A549 (cell line): ENCODE data around the gene DET1. TPM values are rescaled to one million over a fixed set of nuclear protein-coding genes. Genes with fewer than 3 reads are reported as not detected.

ENCODE experiments used
- ATAC-seq, 2 experiments: fragments of 200-7000 bp in 1 of 2; fragments of >200 bp in 1 of 2; cut with Nextera tagmentation in 1 of 2; cut with Tn5 transposase in 1 of 2; 3 replicates each; pipeline versions ENCODE4 v1.8.0 to v1.9.1; 2018 to 2020; ENCODE audit warnings: mild to moderate bottlenecking in 1 of 2, moderate library complexity in 1 of 2
- CTCF ChIA-PET: fragments of 300-600 bp; sonication (Branson Sonifier 250); formaldehyde crosslinking; extraction: SDS; loops from one replicate; lab custom pipeline; 2021; ENCODE audit warnings: antibody characterized with exemption, inconsistent platforms; lab: Yijun Ruan, JAX
- POLR2A ChIA-PET: fragments of 350-600 bp; formaldehyde crosslinking; extraction: SDS; loops from one replicate; lab custom pipeline; 2021; ENCODE audit warnings: antibody characterized with exemption, inconsistent platforms; lab: Yijun Ruan, JAX
- DNase-seq, 2 experiments: peaks; one replicate each; pipeline versions ENCODE4 v3.0.0 to v3.0.0-alpha.2; 2011 to 2016; ENCODE audit warnings: low read depth in 1 of 2, low spot score in 1 of 2
- FAIRE-seq: peaks from 2 replicates; lab custom pipeline; 2011; peaks lifted over from hg19 to GRCh38; lab: Jason Lieb, UNC
- H3K27ac ChIP-seq, 2 experiments: fragments of >200 bp; sonication (Bioruptor Twin); formaldehyde crosslinking; 3 replicates each; pipeline ENCODE4 v1.5.1; 2016 to 2017
- H3K4me1 ChIP-seq: fragments of >200 bp; sonication (Bioruptor Twin); formaldehyde crosslinking; 3 replicates; pipeline ENCODE4 v1.6.1; 2016
- H3K4me2 ChIP-seq: fragments of >200 bp; sonication (Bioruptor Twin); formaldehyde crosslinking; 3 replicates; pipeline ENCODE4 v1.6.1; 2016
- H3K4me3 ChIP-seq: fragments of >200 bp; sonication (Bioruptor Twin); formaldehyde crosslinking; 3 replicates; pipeline ENCODE4 v1.5.1; 2016
- H3K9me3 ChIP-seq: fragments of >200 bp; sonication (Bioruptor Twin); formaldehyde crosslinking; 3 replicates; pipeline ENCODE4 v1.6.1; 2016
- BCL3 ChIP-seq: fragments of >200 bp; sonication (Bioruptor Twin); formaldehyde crosslinking; IDR thresholded peaks from 3 replicates; pipeline ENCODE4 v1.6.1; 2016
- CHD4 ChIP-seq: fragments of 200-600 bp; sonication (generic); IDR thresholded peaks from 2 replicates; pipeline ENCODE4 v1.6.1; 2016; ENCODE audit warnings: antibody characterized with exemption, mild to moderate bottlenecking, borderline replicate concordance
- EHMT2 ChIP-seq: fragments of 200-600 bp; sonication (generic); IDR thresholded peaks from 2 replicates; pipeline ENCODE4 v1.6.1; 2016; ENCODE audit warnings: antibody characterized with exemption, low read depth, mild to moderate bottlenecking, moderate library complexity
- HDAC2 ChIP-seq: fragments of 200-600 bp; sonication (generic); IDR thresholded peaks from 2 replicates; pipeline ENCODE4 v1.6.1; 2016
- HES2 ChIP-seq: fragments of >200 bp; sonication (Bioruptor Twin); formaldehyde crosslinking; IDR thresholded peaks from 2 replicates; pipeline ENCODE4 v1.6.1; 2016
- HOXB13 ChIP-seq: fragments of 250-450 bp; sonication (Bioruptor Pico); IDR thresholded peaks from 2 replicates; pipeline ENCODE4 v1.5.0; 2020; ENCODE audit warnings: low read depth, mild to moderate bottlenecking, moderate library complexity
- MAFK ChIP-seq: fragments of 450-650 bp; IDR thresholded peaks from 2 replicates; pipeline ENCODE4 v1.6.1; 2014; ENCODE audit not compliant: partially characterized antibody
- MAX ChIP-seq: IDR thresholded peaks from 2 replicates; pipeline ENCODE4 v1.6.1; 2012
- NFE2L2 ChIP-seq: fragments of 150-350 bp; conservative IDR thresholded peaks from 2 replicates; pipeline ENCODE4 v1.6.1; 2014; ENCODE audit warnings: low read length
- NPAS2 ChIP-seq: fragments of 250-450 bp; sonication (Bioruptor Pico); IDR thresholded peaks from 2 replicates; pipeline ENCODE4 v1.8.0; 2022; ENCODE audit warnings: mild to moderate bottlenecking, moderate library complexity, borderline replicate concordance
- NR3C1 ChIP-seq: fragments of >200 bp; sonication (Bioruptor Twin); formaldehyde crosslinking; IDR thresholded peaks from 3 replicates; pipeline ENCODE4 v1.6.1; 2017
- PHF8 ChIP-seq: fragments of 200-600 bp; sonication (generic); IDR thresholded peaks from 2 replicates; pipeline ENCODE4 v1.6.1; 2016; ENCODE audit warnings: low read depth, mild to moderate bottlenecking, antibody characterized with exemption, moderate library complexity, borderline replicate concordance
- POLR2AphosphoS2 ChIP-seq: conservative IDR thresholded peaks from 2 replicates; pipeline ENCODE4 v1.6.1; 2012; ENCODE audit warnings: low read length, improper control_type of control experiment, inconsistent platforms
- RAD21 ChIP-seq, 2 experiments: fragments of >200 bp in 1 of 2; sonication (Bioruptor Twin) in 1 of 2; formaldehyde crosslinking in 1 of 2; IDR thresholded peaks in 1 of 2; conservative IDR thresholded peaks in 1 of 2; 2 replicates in 1 of 2; 3 replicates in 1 of 2; pipeline ENCODE4 v1.6.1; 2012 to 2018; ENCODE audit warnings: inconsistent platforms in 1 of 2
- RARB ChIP-seq: fragments of 250-450 bp; sonication (Bioruptor Pico); IDR thresholded peaks from 2 replicates; pipeline ENCODE4 v1.8.0; 2021; ENCODE audit warnings: mild to moderate bottlenecking, moderate library complexity
- RCOR1 ChIP-seq: fragments of 150-350 bp; IDR thresholded peaks from 2 replicates; pipeline ENCODE4 v1.6.1; 2014; ENCODE audit warnings: antibody characterized with exemption, low read length, low read depth
- REST ChIP-seq: fragments of 200-600 bp; sonication (generic); IDR thresholded peaks from 2 replicates; pipeline ENCODE4 v1.6.1; 2016; ENCODE audit warnings: antibody characterized with exemption, mild to moderate bottlenecking, moderate library complexity
- SMC3 ChIP-seq: fragments of >200 bp; sonication (Bioruptor Twin); formaldehyde crosslinking; IDR thresholded peaks from 3 replicates; pipeline ENCODE4 v1.6.1; 2018; ENCODE audit warnings: inconsistent platforms
- SREBF2 ChIP-seq: fragments of 450-650 bp; IDR thresholded peaks from 2 replicates; pipeline ENCODE4 v1.6.1; 2014; ENCODE audit warnings: mild to moderate bottlenecking, moderate library complexity
- TP53 ChIP-seq: fragments of 250-450 bp; sonication (Bioruptor Pico); IDR thresholded peaks from 2 replicates; pipeline ENCODE4 v1.5.0; 2021; ENCODE audit warnings: mild to moderate bottlenecking, moderate library complexity
- ZC3H11A ChIP-seq: fragments of 450-650 bp; IDR thresholded peaks from 2 replicates; pipeline ENCODE4 v1.6.1; 2014; ENCODE audit warnings: antibody characterized with exemption, mild to moderate bottlenecking
- WGBS: methylation state at CpG from one replicate; pipeline ENCODE4 v1.1.6; 2017; ENCODE audit errors: missing lambda C conversion rate; 5-methylcytosine and 5-hydroxymethylcytosine counted together
- polyA plus RNA-seq, 4 experiments: library from polyadenylated mRNA; depleted of rRNA in 3 of 4; stranded (reverse); fragments of >200 nt; fragmentation: RNase III in 1 of 4; extraction: RNeasy Plus Mini Kit Qiagen cat#74134 plus additional on column Dnase treatment in 1 of 4; gene quantifications; 2 replicates in 3 of 4; 3 replicates in 1 of 4; pipeline ENCODE4 v1.2.3, GENCODE V29; 2011 to 2017

The DET1 gene
- polyA plus RNA-seq, 2 of the 4 experiments (the other 2 are of a cell fraction) = 3.9 to 12.4 TPM

- H3K27ac ChIP-seq = no peak overlapping the region
- CTCF ChIA-PET = interaction anchor here (0.6 to 3.6 kb wide), 6 partner anchors 13 to 345 kb away, joined by 3 to 13 read pairs (median 6); no protein-coding TSS in a partner anchor
- no peak for DNase-seq
Observed at GRCh38 chr15:88489321-88489720, 57.2 kb downstream of the DET1 start.

GRCh38 chr15:88487796-88488523 is 58.5 kb downstream of the DET1 start:
- Histone ChIP-seq H3K4me2 (no peak overlapping the region), H3K4me3 (no peak overlapping the region), H3K4me1 (no peaks in the 10 kb centered on the region), H3K9me3 (no peaks in the 10 kb centered on the region), H3K27ac (no peak overlapping the region)
- 77% methylated on average over 11 of the region's 11 CpGs for WGBS
- ChIA-PET POLR2A (no interaction called here), CTCF (interaction anchor here (1.9 to 3.6 kb wide), 3 partner anchors 11 to 347 kb away, joined by 4 to 13 read pairs (median 8); no protein-coding TSS in a partner anchor)
- no peak for TF ChIP-seq RARB
- no peak for TF ChIP-seq ZC3H11A
- no peak for TF ChIP-seq BCL3
- no peak for TF ChIP-seq REST
- TF ChIP-seq SMC3 = no peak
- TF ChIP-seq HDAC2 = no peak
- no peak for TF ChIP-seq NR3C1
- TF ChIP-seq NPAS2 = no peak
- no peak for TF ChIP-seq SREBF2
- TF ChIP-seq RAD21 (conservative IDR thresholded peaks at IDR 0.05 in 1 of 2, IDR thresholded peaks at IDR 0.05 in 1 of 2) = no peak
- TF ChIP-seq NFE2L2 = no peak
- no peak for TF ChIP-seq RCOR1
- no peak for TF ChIP-seq HOXB13 (CRISPR knock-in tag)
- no peak for TF ChIP-seq TP53 (CRISPR knock-in tag)
- no peak for TF ChIP-seq MAX
- no peak for TF ChIP-seq PHF8
- TF ChIP-seq MAFK = no peak
- TF ChIP-seq CHD4 = no peak
- no peak for TF ChIP-seq EHMT2
- no peak for TF ChIP-seq HES2
- DNase-seq (no peak), ATAC-seq (no peak), FAIRE-seq (no peak)

More at GRCh38 chr15:88489321-88489720, 57.2 kb downstream of the DET1 start:
- H3K4me2 ChIP-seq = no peak overlapping the region
- no peaks in the 10 kb centered on the region for H3K4me1 ChIP-seq
- FAIRE-seq = no peak
- peak; percentile 31; the same call in 1 of the 2 replicates for TF ChIP-seq REST
- no peak for TF ChIP-seq POLR2AphosphoS2
- ATAC-seq = peak in 1 of 2 experiments; percentile 57; a peak in 4 of 6 replicates
- no peak overlapping the region for H3K4me3 ChIP-seq
- POLR2A ChIA-PET = no interaction called here
- H3K9me3 ChIP-seq = no peaks in the 10 kb centered on the region
- 84% methylated on average over 4 of the region's 4 CpGs for WGBS
